Skin of body (tissue), 2 donors: ENCODE data around the gene SMIM20. TPM values are rescaled to one million over a fixed set of nuclear protein-coding genes. Genes with fewer than 3 reads are reported as not detected.
"Not testable (repeated sequence)": the region's sequence is repeated elsewhere in the genome, so short reads cannot be mapped to it uniquely, and the experiment has no call there.

Experiments used
- DNase-seq: peaks from one replicate; lab custom pipeline; 2025; lab: John Stamatoyannopoulos, UW
- total RNA-seq: library from RNA; depleted of rRNA; stranded (reverse); fragments of >200 nt; gene quantifications from one replicate; pipeline ENCODE4 v1.2.3, GENCODE V29; 2014

The SMIM20 gene
- total RNA-seq: 24.0 TPM

DNA sequence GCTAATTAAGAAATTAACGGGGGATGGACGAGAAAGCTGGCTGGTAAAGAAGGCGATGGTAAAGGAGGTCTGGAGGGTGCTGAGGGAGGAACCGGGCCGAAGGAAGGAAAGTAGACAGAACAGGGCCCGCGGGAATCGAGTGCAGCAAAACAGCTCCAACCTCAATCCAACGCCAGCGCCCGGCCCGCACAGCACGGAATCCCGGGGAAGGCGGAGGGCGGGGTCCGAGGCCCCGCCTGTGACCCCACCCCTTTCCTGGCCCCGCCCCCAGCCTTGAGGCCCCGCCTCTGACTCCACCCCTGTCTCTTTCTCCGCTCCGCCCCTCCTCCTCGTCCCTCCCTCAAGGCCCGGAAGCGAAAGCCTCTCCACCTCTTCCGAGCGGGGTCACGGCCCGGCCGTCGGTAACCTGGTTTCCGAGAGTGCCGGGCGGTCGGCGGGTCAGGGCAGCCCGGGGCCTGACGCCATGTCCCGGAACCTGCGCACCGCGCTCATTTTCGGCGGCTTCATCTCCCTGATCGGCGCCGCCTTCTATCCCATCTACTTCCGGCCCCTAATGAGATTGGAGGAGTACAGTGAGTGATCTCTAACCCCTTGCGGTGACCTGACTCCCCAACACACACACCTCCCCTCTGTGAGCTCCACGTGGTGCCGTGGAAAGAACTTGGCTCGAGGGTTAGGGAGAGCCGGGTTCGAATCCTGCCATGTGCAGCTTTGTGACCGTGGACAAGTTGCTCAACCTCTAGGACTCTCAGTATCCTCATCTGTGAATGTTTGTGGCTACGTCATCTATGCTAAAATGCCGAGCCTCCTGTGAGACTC lies at the start of gene SMIM20:
TSS of gene SMIM20 (plus strand) at position 370 of the 819 bp plus-strand sequence. CDS start at position 464, 94 bp downstream.
- DNase-seq: peak; percentile 92

- no peak for DNase-seq
These were observed 48.4 kb upstream of the SMIM20 start for GRCh38 chr4:25865586-25865985.

DNA sequence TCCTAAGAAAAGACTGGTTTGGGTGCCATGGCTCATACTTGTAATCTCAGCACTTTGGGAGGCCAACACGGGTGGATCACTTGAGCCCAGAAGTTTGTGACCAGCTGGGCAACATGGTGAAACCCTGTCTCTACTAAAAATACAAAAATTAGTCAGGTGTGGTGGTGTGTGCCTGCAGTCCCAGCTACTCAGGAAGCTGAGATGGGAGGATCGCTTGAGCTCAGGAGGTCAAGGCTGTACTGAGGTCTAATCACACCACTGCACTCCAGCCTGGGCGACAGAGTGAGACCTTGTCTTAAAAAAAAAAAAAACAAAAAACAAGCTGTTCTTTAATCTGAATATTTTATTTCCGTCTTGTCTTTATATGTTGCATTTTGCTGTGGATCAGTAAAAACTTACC lies 47.6 kb upstream of the SMIM20 start:
- DNase-seq: not testable (repeated sequence)

- no peak for DNase-seq
These were observed 46.2 kb upstream of the SMIM20 start for GRCh38 chr4:25867781-25868294.

GRCh38 chr4:25870081-25870480 lies 43.9 kb upstream of the SMIM20 start:
- no peak for DNase-seq

DNA sequence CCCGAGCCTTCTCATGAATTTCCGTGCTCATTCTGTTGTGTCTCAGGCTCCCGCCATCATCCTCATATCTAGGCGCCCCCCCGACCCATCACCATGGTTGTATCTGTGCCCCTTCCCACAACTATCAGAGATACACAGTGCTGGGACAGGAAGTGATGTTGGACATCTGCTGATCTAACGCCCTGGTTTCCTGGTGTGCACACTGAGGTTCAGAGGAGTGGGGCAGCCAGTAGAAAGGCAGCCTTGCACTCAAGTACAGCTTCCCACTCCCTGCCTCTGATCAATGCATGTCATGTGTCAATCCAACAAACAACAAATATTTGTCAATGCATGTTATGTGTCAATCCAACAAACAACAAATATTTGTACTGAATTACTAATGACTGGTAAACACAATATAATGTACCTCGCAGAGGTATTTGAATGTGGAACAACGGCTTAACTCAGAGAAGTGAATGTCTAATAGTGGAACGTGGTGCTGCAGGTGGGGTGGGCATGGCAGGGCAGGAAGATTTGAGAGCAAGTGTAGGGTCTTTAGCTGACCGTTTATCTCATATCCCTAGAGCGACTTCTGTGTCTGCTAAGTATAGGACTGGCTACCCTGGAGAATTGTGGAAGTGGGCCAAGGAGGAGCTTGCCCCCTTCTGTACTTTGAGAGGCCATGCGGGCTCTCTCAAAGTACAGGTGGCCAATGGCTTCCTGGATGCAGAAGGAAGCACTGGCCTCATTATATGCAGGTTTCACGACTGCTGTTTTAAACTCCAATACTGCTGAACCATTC lies 41.0 kb upstream of the SMIM20 start:
- no peak for DNase-seq

DNA sequence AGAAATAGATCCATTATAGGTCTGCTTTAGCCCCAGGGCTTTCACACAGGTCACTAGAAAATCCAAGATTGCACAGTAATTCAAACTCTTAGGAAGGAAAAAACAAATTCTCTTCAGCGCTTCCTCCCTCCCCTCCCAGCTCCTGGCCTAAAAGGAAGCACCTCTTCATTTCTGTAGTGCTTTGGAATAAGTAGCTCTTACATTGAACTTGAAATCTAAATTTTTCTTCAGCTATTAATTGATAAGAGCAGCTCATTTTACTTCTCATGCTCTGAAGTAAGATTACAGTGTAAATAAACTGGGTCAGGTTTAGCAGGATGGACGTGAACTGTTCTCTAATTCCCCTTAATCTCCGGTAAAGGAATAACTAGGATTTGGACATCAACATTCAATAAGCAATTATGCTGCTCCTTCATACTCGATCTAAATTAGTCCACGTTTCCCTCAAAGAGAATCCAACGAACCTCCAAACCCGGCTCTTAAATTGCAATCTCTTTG lies 40.3 kb upstream of the SMIM20 start:
- DNase-seq: no peak

DNA sequence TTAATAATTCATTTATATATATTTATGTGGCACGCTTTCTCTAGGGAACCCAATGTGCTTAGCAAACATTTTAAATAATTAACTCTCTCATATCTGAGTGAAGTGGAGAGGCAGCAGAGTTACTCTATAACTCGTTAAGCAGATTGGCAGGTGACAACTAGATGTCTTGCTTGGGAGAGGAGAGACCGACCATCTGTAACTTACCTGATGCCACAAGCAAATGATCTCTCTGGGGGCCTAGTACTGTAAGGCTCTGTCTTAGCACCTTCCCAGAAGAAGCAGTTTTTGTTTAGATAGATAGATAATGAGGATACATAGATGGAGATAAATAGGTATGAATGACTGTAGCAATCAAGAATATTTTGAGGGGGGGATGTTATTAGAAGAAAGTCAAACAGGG lies 39.4 kb upstream of the SMIM20 start:
- DNase-seq: no peak

DNA sequence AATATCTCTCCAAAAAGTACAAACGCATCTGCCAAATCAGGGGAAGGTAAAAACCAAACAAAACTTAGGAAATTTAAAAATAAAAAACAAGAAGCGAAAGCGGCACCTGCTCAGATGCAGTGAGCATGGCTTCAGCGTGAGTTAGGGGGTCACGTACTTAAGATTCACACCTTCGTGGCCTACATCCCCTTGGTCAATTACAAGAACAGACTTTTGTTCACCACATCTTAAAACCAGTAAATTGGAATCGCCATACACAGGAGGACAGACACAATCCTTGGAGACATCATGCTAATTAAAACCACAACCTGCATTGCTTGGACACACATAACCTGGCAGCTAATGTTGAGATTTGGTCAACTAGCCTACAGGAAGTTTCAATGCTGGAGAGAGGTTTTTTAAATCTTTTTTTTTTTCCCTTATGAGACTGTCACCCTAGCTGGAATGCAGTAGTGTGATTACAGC lies 38.7 kb upstream of the SMIM20 start:
- DNase-seq: no peak

DNA sequence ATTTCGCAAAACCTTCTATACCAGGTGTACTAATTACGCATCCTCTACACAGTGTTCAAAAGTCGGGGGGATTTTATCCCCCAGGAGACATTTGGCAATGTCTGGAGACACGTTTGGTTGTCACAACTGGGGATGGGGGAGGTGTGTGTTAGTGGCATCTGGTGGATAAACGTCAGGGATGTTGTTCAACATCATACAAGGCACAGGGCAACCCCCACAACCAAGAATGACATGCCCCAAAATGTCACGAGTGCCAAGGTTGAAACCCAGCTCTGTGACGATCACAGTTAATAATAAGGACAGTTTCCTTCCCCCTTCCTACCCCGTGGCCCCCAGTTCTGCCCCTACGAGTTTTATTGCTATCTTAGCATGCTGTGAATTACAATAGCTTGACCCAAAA lies 35.3 kb upstream of the SMIM20 start:
- DNase-seq: no peak

- DNase-seq: no peak
These were observed 34.9 kb upstream of the SMIM20 start for GRCh38 chr4:25879091-25879584.

- no peak for DNase-seq
These were observed 34.4 kb upstream of the SMIM20 start for GRCh38 chr4:25879587-25879986.

GRCh38 chr4:25879991-25880651 lies 33.9 kb upstream of the SMIM20 start:
- DNase-seq: peak; percentile 21

- DNase-seq: no peak
These were observed 32.8 kb upstream of the SMIM20 start for GRCh38 chr4:25881193-25881592.

GRCh38 chr4:25882226-25882625 lies 31.8 kb upstream of the SMIM20 start:
- DNase-seq: no peak

DNA sequence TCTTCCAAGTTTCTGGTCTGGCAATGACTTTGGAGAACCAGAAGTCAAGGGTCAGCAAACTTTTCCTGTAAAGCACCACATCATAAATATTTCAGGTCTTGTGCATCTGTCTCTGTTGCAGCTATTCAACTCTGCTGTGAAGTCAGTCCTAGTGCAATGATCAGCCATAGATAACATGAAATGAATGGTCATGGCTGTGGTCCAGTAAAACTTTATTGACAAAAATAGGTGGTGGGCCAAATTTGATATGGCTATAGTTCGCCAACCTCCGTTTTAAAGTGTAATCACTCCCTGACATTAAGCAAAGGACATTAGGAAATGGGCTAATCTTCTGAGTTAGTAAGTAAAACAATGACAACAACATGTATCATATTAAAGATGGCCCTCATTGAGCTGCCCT lies 30.5 kb upstream of the SMIM20 start:
- DNase-seq: no peak

DNA sequence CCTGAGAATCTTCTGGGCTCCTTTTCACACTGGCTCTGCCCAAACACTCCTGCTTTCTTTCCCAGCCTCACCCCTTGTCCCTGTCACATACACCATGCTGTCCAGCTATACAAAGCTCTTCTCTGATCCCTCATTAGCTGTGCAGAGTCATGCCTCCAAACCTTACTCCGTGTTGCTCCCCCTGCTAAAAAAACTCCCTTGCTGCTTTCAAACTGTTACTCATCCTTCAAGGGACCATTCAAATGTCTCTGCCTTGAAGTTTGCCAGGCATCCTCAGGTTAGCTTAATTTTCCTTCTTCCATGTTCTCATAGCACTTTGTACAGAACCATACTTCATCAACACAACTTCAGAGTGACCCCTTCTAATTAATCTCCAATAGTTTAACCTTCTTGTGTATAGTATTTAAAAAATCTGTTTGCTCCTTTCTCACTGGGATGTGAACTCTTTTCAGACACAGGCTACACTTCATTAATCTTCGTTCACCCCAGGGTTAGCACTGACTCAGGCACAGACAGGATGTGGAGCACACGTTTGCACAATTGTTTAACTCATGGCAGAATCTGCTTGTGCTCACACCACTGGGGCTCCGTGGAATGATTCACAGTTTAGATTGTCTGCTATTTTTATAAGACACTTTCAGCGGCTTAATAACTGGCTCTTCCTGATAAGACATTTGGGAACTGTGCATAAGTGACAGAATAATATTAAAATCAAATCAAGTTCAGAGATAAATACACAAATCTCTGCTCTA lies 29.8 kb upstream of the SMIM20 start:
- no peak for DNase-seq

DNA sequence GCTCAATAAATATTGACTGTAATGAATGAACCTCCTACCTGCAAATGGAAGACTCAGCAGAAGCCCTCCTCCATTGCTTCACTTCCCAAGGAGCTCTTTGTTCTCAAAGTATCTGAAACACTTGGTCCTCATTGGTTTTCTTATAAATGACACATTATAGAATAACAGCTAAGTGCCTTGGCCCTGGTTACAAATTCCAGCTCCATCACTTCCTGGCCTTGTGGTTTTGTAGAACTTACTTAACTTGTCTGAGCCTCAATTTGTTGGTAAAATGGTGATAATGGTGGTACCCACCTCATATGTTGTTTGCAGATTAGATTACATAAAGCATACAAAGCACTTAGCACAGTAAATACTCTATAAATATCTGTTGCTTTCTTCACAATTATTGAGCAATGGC lies 25.2 kb upstream of the SMIM20 start:
- DNase-seq: no peak

- DNase-seq: no peak
These were observed 24.2 kb upstream of the SMIM20 start for GRCh38 chr4:25889589-25890503.
